K562 (cell line): ENCODE measurements around the gene ZNF346. TPM values are rescaled to one million over a fixed set of nuclear protein-coding genes. Genes with fewer than 3 reads are reported as not detected.

ENCODE experiments used
- ATF6 ChIP-seq: sonication (generic); formaldehyde crosslinking; IDR thresholded peaks from 2 replicates; pipeline ENCODE4 v1.4.0; 2020; ENCODE audit warnings: mild to moderate bottlenecking, missing genetic modification reagents
- E2F3 ChIP-seq: fragments of 250-450 bp; sonication (Bioruptor Pico); IDR thresholded peaks from 2 replicates; pipeline ENCODE4 v1.4.0; 2020; ENCODE audit warnings: mild to moderate bottlenecking
- ESRRA ChIP-seq: fragments of 450-650 bp; IDR thresholded peaks from 2 replicates; pipeline ENCODE4 v1.6.1; 2014; ENCODE audit warnings: low read depth, mild to moderate bottlenecking, moderate library complexity, borderline replicate concordance
- FIP1L1 ChIP-seq: fragments of 200-400 bp; formaldehyde crosslinking; IDR thresholded peaks from 2 replicates; pipeline ENCODE4 v1.6.1; 2018; ENCODE audit warnings: mild to moderate bottlenecking, low read depth, low read length; ENCODE audit not compliant: poor library complexity, severe bottlenecking
- GATA2 ChIP-seq: sonication (generic); formaldehyde crosslinking; IDR thresholded peaks from 2 replicates; pipeline ENCODE4 v1.4.0; 2020; ENCODE audit warnings: mild to moderate bottlenecking, missing genetic modification reagents
- IRF1 ChIP-seq: sonication (generic); formaldehyde crosslinking; IDR thresholded peaks from 2 replicates; pipeline ENCODE4 v1.8.0; 2022; ENCODE audit warnings: missing genetic modification reagents, mild to moderate bottlenecking, borderline replicate concordance
- MED1 ChIP-seq: sonication (generic); formaldehyde crosslinking; IDR thresholded peaks from 2 replicates; pipeline ENCODE4 v1.8.1; 2023; ENCODE audit warnings: missing genetic modification reagents, borderline replicate concordance
- RBFOX2 ChIP-seq: fragments of 200-400 bp; formaldehyde crosslinking; IDR thresholded peaks from 2 replicates; pipeline ENCODE4 v1.6.1; 2017; ENCODE audit warnings: low read depth, mild to moderate bottlenecking, low read length, moderate library complexity
- RBM25 ChIP-seq: fragments of 200-400 bp; formaldehyde crosslinking; IDR thresholded peaks from 2 replicates; pipeline ENCODE4 v1.6.1; 2018; ENCODE audit warnings: low read length, low read depth, moderate library complexity; ENCODE audit not compliant: severe bottlenecking
- TEAD2 ChIP-seq: fragments of 450-650 bp; IDR thresholded peaks from 2 replicates; pipeline ENCODE4 v1.6.1; 2016; ENCODE audit warnings: missing genetic modification characterization, control low read depth, missing compliant biosample characterization
- TOE1 ChIP-seq, 2 experiments: fragments of 450-650 bp in 1 of 2; sonication (generic) in 1 of 2; formaldehyde crosslinking in 1 of 2; IDR thresholded peaks; 2 replicates each; pipeline versions ENCODE4 v1.7.1 to v1.8.0; 2016 to 2022; ENCODE audit warnings: borderline replicate concordance in 2 of 2, mild to moderate bottlenecking in 2 of 2, antibody characterized with exemption in 1 of 2, inconsistent platforms in 1 of 2, low read depth in 1 of 2, missing genetic modification reagents in 1 of 2, moderate library complexity in 1 of 2
- polyA plus RNA-seq, 8 experiments: library from polyadenylated mRNA; depleted of rRNA in 4 of 8; stranded (reverse) in 5 of 8; unstranded in 3 of 8; fragments of >200 nt; fragmentation: Nextera tagmentation in 2 of 8; fragmentation: Illumina TruSeq in 1 of 8; extraction: Ambion mirVana in 2 of 8; extraction: Trizol in 1 of 8; gene quantifications; 2 replicates each; pipeline versions ENCODE4 v1.2.1 to v1.2.3, GENCODE V29; 2011 to 2014; ENCODE audit warnings: inconsistent platforms in 1 of 8, missing spikeins in 1 of 8
- total RNA-seq, 7 experiments: library from RNA; depleted of rRNA in 6 of 7; stranded (reverse); fragments of >200 nt in 6 of 7; fragmentation: Illumina TruSeq in 2 of 7; extraction: Trizol in 2 of 7; gene quantifications; 2 replicates each; pipeline versions ENCODE4 v1.2.1 to v1.2.3, GENCODE V29; 2011 to 2021; ENCODE audit warnings: low replicate concordance in 1 of 7
- TF ChIP-seq, protein P1 (sequence below): fragments of 450-650 bp; formaldehyde crosslinking; IDR thresholded peaks from 2 replicates; pipeline ENCODE4 v1.4.0; 2020; ENCODE audit warnings: mild to moderate bottlenecking, moderate library complexity

Gene ZNF346
- total and polyA plus RNA-seq, 9 of the 15 experiments (the other 6 are each of a cell fraction or from before 2014, with no cell fraction given): 5.0 to 25.1 (median 20.1) TPM

DNA sequence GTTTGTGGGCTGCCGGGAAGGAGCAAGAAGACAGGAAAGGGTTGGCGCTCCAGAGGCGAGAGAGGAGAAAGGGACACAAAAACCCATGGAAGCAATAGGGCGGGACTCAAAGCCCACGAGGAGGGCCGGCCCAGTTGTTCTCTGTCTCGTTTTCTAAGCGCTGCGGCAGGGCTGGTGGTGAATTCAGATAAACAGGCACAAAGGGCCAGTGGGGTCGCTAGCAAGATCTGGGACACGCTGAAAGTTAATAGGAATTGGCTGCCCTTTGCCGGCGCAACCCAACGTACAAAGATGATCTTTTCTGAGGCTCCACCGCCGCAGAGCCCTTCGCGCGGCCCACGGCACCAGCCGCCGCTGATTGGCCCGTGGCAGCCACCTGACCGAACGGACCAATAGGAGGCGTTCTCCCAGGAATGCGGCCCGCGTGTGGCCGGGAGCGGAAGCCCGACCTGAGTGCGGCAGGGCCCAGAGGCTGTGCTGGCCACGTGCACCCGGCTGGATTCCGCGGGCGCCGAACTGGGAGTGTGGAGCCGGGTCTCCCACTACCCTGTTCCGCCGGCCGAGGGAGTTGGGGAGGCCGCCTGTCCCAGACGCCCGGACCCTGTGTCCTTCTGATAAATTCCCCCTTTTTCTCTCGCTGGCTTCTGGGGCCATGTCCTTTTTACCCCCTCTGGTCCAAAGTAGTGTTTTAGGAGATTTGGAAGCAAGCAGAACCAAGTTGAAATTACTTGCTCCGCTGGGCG is 94.3 kb downstream of the ZNF346 start (continued):
- TF ChIP-seq FIP1L1 (peak; percentile 37), ESRRA (peak; percentile 27; the same call in 1 of the 2 replicates), RBM25 (peak; percentile 99), IRF1 (CRISPR knock-in tag) (peak; percentile 99), GATA2 (CRISPR knock-in tag) (peak; percentile 41; the same call in 1 of the 2 replicates), TEAD2 (tag) (peak; percentile 90), TOE1 (IDR thresholded peaks at IDR 0.05; ENCODE audit: borderline replicate concordance) (no peak; the same call in 1 of the 2 replicates), TOE1 (CRISPR knock-in tag; IDR thresholded peaks at IDR 0.05; ENCODE audit: borderline replicate concordance, low read depth) (peak; percentile 98), ATF6 (CRISPR knock-in tag) (peak; percentile 95; the same call in 1 of the 2 replicates), MED1 (CRISPR knock-in tag) (0 out of 2 replicates have a peak, but pooled peaks have one; percentile 79), RBFOX2 (peak; percentile 92), E2F3 (CRISPR knock-in tag) (peak; percentile 85)
- TF ChIP-seq, protein P1, sequence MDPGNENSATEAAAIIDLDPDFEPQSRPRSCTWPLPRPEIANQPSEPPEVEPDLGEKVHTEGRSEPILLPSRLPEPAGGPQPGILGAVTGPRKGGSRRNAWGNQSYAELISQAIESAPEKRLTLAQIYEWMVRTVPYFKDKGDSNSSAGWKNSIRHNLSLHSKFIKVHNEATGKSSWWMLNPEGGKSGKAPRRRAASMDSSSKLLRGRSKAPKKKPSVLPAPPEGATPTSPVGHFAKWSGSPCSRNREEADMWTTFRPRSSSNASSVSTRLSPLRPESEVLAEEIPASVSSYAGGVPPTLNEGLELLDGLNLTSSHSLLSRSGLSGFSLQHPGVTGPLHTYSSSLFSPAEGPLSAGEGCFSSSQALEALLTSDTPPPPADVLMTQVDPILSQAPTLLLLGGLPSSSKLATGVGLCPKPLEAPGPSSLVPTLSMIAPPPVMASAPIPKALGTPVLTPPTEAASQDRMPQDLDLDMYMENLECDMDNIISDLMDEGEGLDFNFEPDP (CRISPR knock-in tag): no peak
